Fibroblast of skin of back (primary cell): ENCODE measurements around the gene ADGRL3.
A peak's percentile ranks its signal among the peaks of the same experiment; 100 is the strongest.
"Not testable (repeated sequence)": the region's sequence is repeated elsewhere in the genome, so short reads cannot be mapped to it uniquely, and the experiment has no call there.

ENCODE experiments used
- DNase-seq: peaks from one replicate; pipeline ENCODE4 v3.0.0-alpha.2; 2013

Gene ADGRL3

GRCh38 chr4:61646746-61647350 lies 446.7 kb downstream of the ADGRL3 start:
- DNase-seq: not testable (repeated sequence)

- DNase-seq: no peak
Observed at GRCh38 chr4:61648264-61648663, 448.1 kb downstream of the ADGRL3 start.

GRCh38 chr4:61657016-61657415 lies 456.9 kb downstream of the ADGRL3 start:
- DNase-seq: no peak

- no peak for DNase-seq
Observed at GRCh38 chr4:61661960-61662359, 461.8 kb downstream of the ADGRL3 start.

GRCh38 chr4:61662362-61662761 lies 462.2 kb downstream of the ADGRL3 start:
- no peak for DNase-seq

- no peak for DNase-seq
Observed at GRCh38 chr4:61663310-61663709, 463.2 kb downstream of the ADGRL3 start.

- no peak for DNase-seq
Observed at GRCh38 chr4:61665649-61666048, 465.5 kb downstream of the ADGRL3 start.

GRCh38 chr4:61666244-61666643 lies 466.1 kb downstream of the ADGRL3 start:
- DNase-seq: peak; percentile 70

GRCh38 chr4:61671599-61671998 lies 471.5 kb downstream of the ADGRL3 start:
- DNase-seq: no peak

- DNase-seq: no peak
Observed at GRCh38 chr4:61675464-61675863, 475.3 kb downstream of the ADGRL3 start.

- no peak for DNase-seq
Observed at GRCh38 chr4:61678297-61678696, 478.2 kb downstream of the ADGRL3 start.

GRCh38 chr4:61693520-61693919 lies 493.4 kb downstream of the ADGRL3 start:
- DNase-seq: no peak

- no peak for DNase-seq
Observed at GRCh38 chr4:61714387-61714911, 514.3 kb downstream of the ADGRL3 start.

- DNase-seq: no peak
Observed at GRCh38 chr4:61716426-61716825, 516.3 kb downstream of the ADGRL3 start.

GRCh38 chr4:61723492-61723891 lies 523.4 kb downstream of the ADGRL3 start:
- no peak for DNase-seq

- no peak for DNase-seq
Observed at GRCh38 chr4:61727286-61727685, 527.2 kb downstream of the ADGRL3 start.

GRCh38 chr4:61734409-61734808 lies 534.3 kb downstream of the ADGRL3 start:
- DNase-seq: no peak

GRCh38 chr4:61739887-61740286 lies 539.8 kb downstream of the ADGRL3 start:
- no peak for DNase-seq

- DNase-seq: no peak
Observed at GRCh38 chr4:61740886-61741285, 540.8 kb downstream of the ADGRL3 start.

GRCh38 chr4:61741327-61742096 lies 541.4 kb downstream of the ADGRL3 start:
- DNase-seq: peak; percentile 3

GRCh38 chr4:61750810-61751209 lies 550.7 kb downstream of the ADGRL3 start:
- no peak for DNase-seq

GRCh38 chr4:61752617-61753016 lies 552.5 kb downstream of the ADGRL3 start:
- DNase-seq: no peak

- DNase-seq: no peak
Observed at GRCh38 chr4:61753739-61754138, 553.6 kb downstream of the ADGRL3 start.

GRCh38 chr4:61756937-61757336 lies 556.8 kb downstream of the ADGRL3 start:
- not testable (repeated sequence) for DNase-seq
